GM23338 (cell line): ENCODE measurements around the gene COP1. TPM values are rescaled to one million over a fixed set of nuclear protein-coding genes. Genes with fewer than 3 reads are reported as not detected.

Experiments used
- ATAC-seq: fragments of 200-7000 bp; cut with Tn5 transposase; 3 replicates; pipeline ENCODE4 v1.9.1; 2020
- DNase-seq: peaks from one replicate; pipeline ENCODE4 v3.0.0-alpha.2; 2015; ENCODE audit warnings: low spot score
- H2AFZ ChIP-seq: fragments of 200-600 bp; sonication (generic); 2 replicates; pipeline ENCODE4 v1.8.0; 2016; ENCODE audit warnings: antibody characterized with exemption, mild to moderate bottlenecking, moderate library complexity
- H3F3A ChIP-seq: fragments of 200-600 bp; sonication (generic); replicated peaks from 2 replicates; pipeline ENCODE4 v1.8.0; 2017; ENCODE audit warnings: antibody characterized with exemption, mixed run types, low read depth
- H3K27ac ChIP-seq: fragments of 200-600 bp; sonication (generic); 2 replicates; pipeline ENCODE4 v1.6.1; 2016; ENCODE audit warnings: low read depth
- H3K27me3 ChIP-seq: fragments of 200-600 bp; sonication (generic); 2 replicates; pipeline ENCODE4 v1.8.0; 2016; ENCODE audit warnings: mild to moderate bottlenecking, mixed run types, moderate library complexity; ENCODE audit not compliant: insufficient read depth
- H3K36me3 ChIP-seq: fragments of 200-600 bp; sonication (generic); 2 replicates; pipeline ENCODE4 v1.8.0; 2016; ENCODE audit warnings: mild to moderate bottlenecking; ENCODE audit not compliant: insufficient read depth
- H3K4me1 ChIP-seq: fragments of 200-600 bp; sonication (generic); 2 replicates; pipeline ENCODE4 v1.8.0; 2016; ENCODE audit warnings: mild to moderate bottlenecking, moderate library complexity; ENCODE audit not compliant: insufficient read depth
- H3K4me2 ChIP-seq: fragments of 200-600 bp; sonication (generic); 2 replicates; pipeline ENCODE4 v1.7.1; 2017; ENCODE audit warnings: mixed run types
- H3K4me3 ChIP-seq: fragments of 200-600 bp; sonication (generic); 2 replicates; pipeline ENCODE4 v1.6.1; 2016; ENCODE audit warnings: mixed run types
- H3K79me2 ChIP-seq: fragments of 200-600 bp; sonication (generic); replicated peaks from 2 replicates; pipeline ENCODE4 v1.8.0; 2017; ENCODE audit warnings: mild to moderate bottlenecking; ENCODE audit not compliant: insufficient read depth
- H3K9me2 ChIP-seq: fragments of 200-600 bp; sonication (generic); 2 replicates; pipeline ENCODE4 v1.8.0; 2017; ENCODE audit not compliant: insufficient read depth
- H4K20me1 ChIP-seq: fragments of 200-600 bp; sonication (generic); replicated peaks from 2 replicates; pipeline ENCODE4 v1.8.0; 2017; ENCODE audit warnings: mild to moderate bottlenecking; ENCODE audit not compliant: insufficient read depth
- H3K27ac Mint-ChIP-seq: 2 replicates; pipeline ENCODE4 v1.8.0; 2020; ENCODE audit warnings: inconsistent platforms, mild to moderate bottlenecking, moderate library complexity, mixed read lengths
- H3K27me3 Mint-ChIP-seq: 3 replicates; pipeline ENCODE4 v1.8.0; 2022; ENCODE audit warnings: low read depth, mild to moderate bottlenecking, moderate library complexity, mixed read lengths, inconsistent platforms; ENCODE audit not compliant: insufficient read depth, poor library complexity
- H3K36me3 Mint-ChIP-seq: 3 replicates; pipeline ENCODE4 v1.8.0; 2021; ENCODE audit warnings: low read depth, mild to moderate bottlenecking, inconsistent platforms, moderate library complexity, mixed read lengths
- H3K4me1 Mint-ChIP-seq: 3 replicates; pipeline ENCODE4 v1.8.0; 2020; ENCODE audit warnings: mild to moderate bottlenecking, inconsistent platforms, mixed read lengths
- H3K4me3 Mint-ChIP-seq: 3 replicates; pipeline ENCODE4 v1.8.0; 2021; ENCODE audit warnings: moderate library complexity, mild to moderate bottlenecking, inconsistent platforms, mixed read lengths
- H3K9me3 Mint-ChIP-seq: 3 replicates; pipeline ENCODE4 v1.8.0; 2020; ENCODE audit warnings: moderate library complexity, mild to moderate bottlenecking, inconsistent platforms, mixed read lengths
- CREB1 ChIP-seq: fragments of 250-450 bp; sonication (Bioruptor Pico); IDR thresholded peaks from 2 replicates; pipeline ENCODE4 v1.5.0; 2020; ENCODE audit warnings: low read depth, mild to moderate bottlenecking, moderate library complexity
- CTCF ChIP-seq, 2 experiments: fragments of 200-600 bp in 1 of 2; sonication (generic) in 1 of 2; conservative IDR thresholded peaks; 2 replicates each; pipeline versions ENCODE4 v1.5.1 to v1.6.1; 2016 to 2017; ENCODE audit warnings: antibody characterized with exemption in 2 of 2, low read depth in 2 of 2, mild to moderate bottlenecking in 2 of 2, moderate library complexity in 1 of 2
- ETS1 ChIP-seq: IDR thresholded peaks from 2 replicates; pipeline ENCODE4 v1.6.1; 2016; ENCODE audit warnings: antibody characterized with exemption
- EZH2 ChIP-seq: fragments of 200-600 bp; sonication (generic); IDR thresholded peaks from one replicate; pipeline ENCODE4 v1.8.0; 2017; ENCODE audit warnings: antibody characterized with exemption, mild to moderate bottlenecking, low read depth; ENCODE audit not compliant: unreplicated experiment
- EZH2phosphoT487 ChIP-seq: fragments of 200-600 bp; sonication (generic); IDR thresholded peaks from one replicate; pipeline ENCODE4 v1.8.1; 2018; ENCODE audit warnings: antibody characterized with exemption; ENCODE audit not compliant: unreplicated experiment
- JUNB ChIP-seq: IDR thresholded peaks from one replicate; pipeline ENCODE4 v1.6.1; 2016; ENCODE audit warnings: antibody characterized with exemption; ENCODE audit not compliant: unreplicated experiment
- NANOG ChIP-seq: IDR thresholded peaks from 2 replicates; pipeline ENCODE4 v1.6.1; 2016; ENCODE audit warnings: antibody characterized with exemption, borderline replicate concordance
- POLR2AphosphoS5 ChIP-seq: IDR thresholded peaks from 2 replicates; pipeline ENCODE4 v1.6.1; 2016; ENCODE audit warnings: antibody characterized with exemption, low read depth
- REST ChIP-seq: IDR thresholded peaks from one replicate; pipeline ENCODE4 v1.6.1; 2018; ENCODE audit warnings: antibody characterized with exemption; ENCODE audit not compliant: unreplicated experiment
- STAT1 ChIP-seq: IDR thresholded peaks from one replicate; pipeline ENCODE4 v1.6.1; 2016; ENCODE audit warnings: antibody characterized with exemption; ENCODE audit not compliant: unreplicated experiment
- ZNF114 ChIP-seq: fragments of 250-450 bp; sonication (Bioruptor Pico); IDR thresholded peaks from 2 replicates; pipeline ENCODE4 v1.5.0; 2020; ENCODE audit warnings: mild to moderate bottlenecking, moderate library complexity
- ZNF331 ChIP-seq: fragments of 250-450 bp; sonication (Bioruptor Pico); IDR thresholded peaks from 2 replicates; pipeline ENCODE4 v1.5.0; 2020; ENCODE audit warnings: low read depth, mild to moderate bottlenecking, moderate library complexity
- ZNF462 ChIP-seq: fragments of 250-450 bp; sonication (Bioruptor Pico); IDR thresholded peaks from 2 replicates; pipeline ENCODE4 v1.5.0; 2020; ENCODE audit warnings: mild to moderate bottlenecking, moderate library complexity
- polyA plus RNA-seq: library from polyadenylated mRNA; unstranded; fragments of >200 nt; fragmentation: Nextera tagmentation; extraction: Ambion mirVana; gene quantifications from 2 replicates; pipeline ENCODE4 v1.2.1, GENCODE V29; 2016
- total RNA-seq: library from RNA; depleted of rRNA; stranded (reverse); fragments of >200 nt; shearing (Covaris generic); gene quantifications from 2 replicates; pipeline ENCODE4 v1.2.3, GENCODE V29; 2014

The COP1 gene
- total and polyA plus RNA-seq, 2 experiments from 2014 or later: 54.0 to 54.9 TPM

- no peaks in the 10 kb centered on the region for H3K9me2 ChIP-seq
- Mint-ChIP-seq H3K4me3 (no peak overlapping the region), H3K9me3 (peaks cover 9% of the 10 kb centered on the region; the same call in 2 of the 3 replicates), H3K27ac (no peak overlapping the region), H3K27me3 (peaks cover 3% of the 10 kb centered on the region), H3K4me1 (peaks cover 4% of the 10 kb centered on the region), H3K36me3 (peaks cover 27% of the 10 kb centered on the region)
- no peak overlapping the region for H2AFZ ChIP-seq
- H3K27ac ChIP-seq: no peak overlapping the region
- no peaks in the 10 kb centered on the region; the same call in 1 of the 2 replicates for H3K36me3 ChIP-seq
- H3K4me3 ChIP-seq: no peak overlapping the region
- DNase-seq (no peak), ATAC-seq (no peak)
- TF ChIP-seq EZH2: no peak
- no peak for TF ChIP-seq EZH2phosphoT487
- TF ChIP-seq STAT1: no peak
- no peak for TF ChIP-seq ZNF114 (CRISPR knock-in tag)
- TF ChIP-seq ETS1: no peak
- no peak for TF ChIP-seq CREB1 (CRISPR knock-in tag)
- no peak for TF ChIP-seq ZNF331 (CRISPR knock-in tag)
- TF ChIP-seq REST: no peak
- no peak for TF ChIP-seq JUNB
- TF ChIP-seq ZNF462: no peak
- no peak for TF ChIP-seq POLR2AphosphoS5
- TF ChIP-seq NANOG: no peak
- TF ChIP-seq CTCF (conservative IDR thresholded peaks at IDR 0.05; ENCODE audit: low read depth in 2 of 2): no peak
- H3K27me3 ChIP-seq: no peaks in the 10 kb centered on the region
- no peaks in the 10 kb centered on the region for H3K4me1 ChIP-seq
- no peaks in the 10 kb centered on the region for H3F3A ChIP-seq
- H4K20me1 ChIP-seq: no peaks in the 10 kb centered on the region
- H3K79me2 ChIP-seq: peaks cover 48% of the 10 kb centered on the region
- H3K4me2 ChIP-seq: no peak overlapping the region
Observed at GRCh38 chr1:176167210-176167609, 39.9 kb downstream of the COP1 start.
